Measurements from ENCODE around the gene CCNO. TPM values are rescaled to one million over a fixed set of nuclear protein-coding genes. Genes with fewer than 3 reads are reported as not detected.

Gene CCNO
- total RNA-seq, 1 experiment from 2014 or later = 0.43 TPM

- DNase-seq = no peak
- Histone ChIP-seq H3K36me3 (no peaks in the 10 kb centered on the region), H3K27me3 (peaks cover 13% of the 10 kb centered on the region)
These were observed 42.2 kb downstream of the CCNO start for GRCh38 chr5:55191165-55191564.

GRCh38 chr5:55188656-55189540 lies 44.5 kb downstream of the CCNO start:
- H3K27me3 ChIP-seq = peaks cover 7% of the 10 kb centered on the region
- no peaks in the 10 kb centered on the region for H3K36me3 ChIP-seq
- no peaks in the 10 kb centered on the region for H3K9me3 ChIP-seq (replicated peaks)
- no peak overlapping the region for H3K27ac ChIP-seq
- no peaks in the 10 kb centered on the region for H3K4me1 ChIP-seq
- no peak overlapping the region for H3K4me3 ChIP-seq
- no peak for DNase-seq

More at GRCh38 chr5:55191165-55191564, 42.2 kb downstream of the CCNO start:
- Histone ChIP-seq H3K4me3 (no peak overlapping the region), H3K27ac (no peak overlapping the region), H3K9me3 (replicated peaks) (no peaks in the 10 kb centered on the region), H3K4me1 (no peaks in the 10 kb centered on the region)

GRCh38 chr5:55187370-55187769 lies 46.0 kb downstream of the CCNO start:
- no peak overlapping the region for H3K27ac ChIP-seq
- peak in 1 of 2 experiments; percentile 14 for DNase-seq
- no peak overlapping the region for H3K4me3 ChIP-seq
- no peaks in the 10 kb centered on the region for H3K4me1 ChIP-seq
- H3K9me3 ChIP-seq (replicated peaks) = no peaks in the 10 kb centered on the region
- H3K36me3 ChIP-seq = no peaks in the 10 kb centered on the region
- peaks cover 1% of the 10 kb centered on the region for H3K27me3 ChIP-seq

Other genes starting within 250 kb of the CCNO start
- gene ESM1, start 248.0 kb downstream of the CCNO start, total RNA-seq (2014; rRNA removed; shearing (Covaris generic)) = not detected in 2 replicates
- not detected in 2 replicates for gene GZMK, start 209.4 kb downstream of the CCNO start, total RNA-seq (2014; rRNA removed; shearing (Covaris generic))
- not detected in 2 replicates for gene GZMA, start 131.0 kb downstream of the CCNO start, total RNA-seq (2014; rRNA removed; shearing (Covaris generic))
- 42.9 and 46.0 TPM in 2 replicates for gene GPX8, start 73.4 kb downstream of the CCNO start, total RNA-seq (2014; rRNA removed; shearing (Covaris generic))
- gene CDC20B, start 60.4 kb downstream of the CCNO start, total RNA-seq (2014; rRNA removed; shearing (Covaris generic)) = 0.02 TPM in 1 of 2 replicates, not detected in the other
- 0.71 and 0.83 TPM in 2 replicates for gene MCIDAS, start 6.3 kb downstream of the CCNO start, total RNA-seq (2014; rRNA removed; shearing (Covaris generic))
- gene DHX29, start 74.1 kb upstream of the CCNO start, total RNA-seq (2014; rRNA removed; shearing (Covaris generic)) = 38.1 and 41.3 TPM in 2 replicates
- 109 and 130 TPM in 2 replicates for gene MTREX, start 74.4 kb upstream of the CCNO start, total RNA-seq (2014; rRNA removed; shearing (Covaris generic))